Measurements from ENCODE around the gene MZB1. TPM values are rescaled to one million over a fixed set of nuclear protein-coding genes. Genes with fewer than 3 reads are reported as not detected.

MZB1 gene
- total RNA-seq: 10 to 100 TPM; 51.7 to 61.1 TPM

DNA sequence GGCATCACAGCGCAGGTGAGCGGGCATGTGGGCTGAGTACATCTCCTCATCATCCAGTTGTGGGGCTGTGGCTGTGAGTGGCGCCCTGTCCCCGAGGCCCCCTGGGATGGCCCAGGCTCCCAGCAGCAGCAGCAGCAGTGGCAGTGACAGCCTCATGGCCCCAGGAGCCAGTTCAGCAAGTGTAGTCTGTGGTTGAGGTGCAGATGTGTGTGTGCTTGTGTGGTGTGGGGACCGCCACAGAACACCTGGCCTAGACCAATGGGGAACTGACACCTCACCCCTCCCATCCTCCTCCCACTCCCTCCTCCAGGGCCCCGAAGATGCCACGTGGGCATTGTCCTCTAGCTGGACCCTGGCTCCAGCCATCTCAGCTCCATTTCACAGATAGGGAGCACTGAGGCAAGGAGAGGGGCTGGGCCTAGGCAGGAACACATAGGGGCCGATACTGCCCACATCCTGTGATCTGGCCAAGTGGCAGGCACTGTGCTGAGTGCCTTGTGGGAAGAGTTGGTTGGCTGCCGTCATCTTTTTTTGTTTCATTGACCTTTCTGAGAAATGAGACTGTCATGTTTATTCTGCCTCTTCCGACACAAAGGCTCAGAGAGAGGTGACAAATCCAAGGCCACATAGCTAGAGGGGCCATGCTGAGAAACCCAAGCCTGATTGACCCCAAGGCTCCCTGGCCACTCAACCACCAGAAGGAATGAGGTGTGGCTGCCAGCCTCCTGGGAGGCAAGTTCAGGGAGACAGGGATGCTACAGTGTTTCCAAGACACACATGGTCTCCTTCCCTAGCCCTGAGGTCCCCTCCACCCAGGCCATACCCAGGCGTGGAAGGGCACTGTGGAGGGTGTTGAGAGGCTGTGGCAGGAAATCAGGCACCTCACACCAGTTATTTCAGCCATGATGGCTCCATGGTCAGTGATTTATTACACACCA lies at the start of gene MZB1:
MZB1 (minus strand) TSS at position 213 of the 938 bp plus-strand sequence; CDS start at position 156, 57 bp downstream.
- CTCF ChIA-PET: interaction anchor here (0.7 to 4.4 kb wide), 8 partner anchors 12 to 815 kb away, joined by 3 to 32 read pairs (median 5); partner anchors contain the start of genes HSPA9, PAIP2 and SPATA24
- DNase-seq: peak; percentile 95
- H3K27ac Mint-ChIP-seq: peak within 1 kb of the TSS; percentile 100
- ATAC-seq: peak; percentile 50
- no peaks in the 10 kb centered on the region for H3K27me3 Mint-ChIP-seq
- no peaks in the 10 kb centered on the region for H3K9me3 Mint-ChIP-seq (ENCODE audit: low read depth)
- peaks cover 68% of the 10 kb centered on the region for H3K4me1 Mint-ChIP-seq
- peak within 1 kb of the TSS; percentile 96 for H3K4me3 Mint-ChIP-seq
- peaks cover 12% of the 10 kb centered on the region for H3K36me3 Mint-ChIP-seq

GRCh38 chr5:139439013-139439903 lies 49.5 kb upstream of the MZB1 start, which contains the start of gene DNAJC18:
TSS of gene DNAJC18 (minus strand) at chr5:139439525. CDS start at chr5:139439445, 80 bp downstream.
- Mint-ChIP-seq H3K4me3 (peak within 1 kb of the TSS; percentile 98), H3K27ac (peak within 1 kb of the TSS; percentile 99)

GRCh38 chr5:139438707-139439012 lies 48.9 kb upstream of the MZB1 start:
- Mint-ChIP-seq H3K36me3 (peaks cover 24% of the 10 kb centered on the region), H3K27me3 (no peaks in the 10 kb centered on the region), H3K4me3 (peak overlapping the region; percentile 98), H3K27ac (peak overlapping the region; percentile 99), H3K9me3 (ENCODE audit: low read depth) (no peaks in the 10 kb centered on the region), H3K4me1 (peaks cover 64% of the 10 kb centered on the region)
- DNase-seq: no peak
- ATAC-seq: no peak
- CTCF ChIA-PET: interaction anchor here (0.7 to 8.0 kb wide), 13 partner anchors 9 to 97 kb away, joined by 3 to 78 read pairs (median 4); partner anchors contain the start of genes PAIP2 and STING1

More at GRCh38 chr5:139439013-139439903, 49.5 kb upstream of the MZB1 start, which contains the start of gene DNAJC18:
- ATAC-seq (peak; percentile 89), DNase-seq (peak; percentile 94)
- Mint-ChIP-seq H3K9me3 (ENCODE audit: low read depth) (no peaks in the 10 kb centered on the region), H3K27me3 (no peaks in the 10 kb centered on the region), H3K4me1 (peaks cover 70% of the 10 kb centered on the region), H3K36me3 (peaks cover 24% of the 10 kb centered on the region)
- CTCF ChIA-PET: interaction anchor here (0.9 to 8.0 kb wide), 15 partner anchors 8 to 124 kb away, joined by 3 to 78 read pairs (median 4); partner anchors contain the start of genes PAIP2 and STING1

GRCh38 chr5:139435676-139436075 lies 46.0 kb upstream of the MZB1 start:
- no peak overlapping the region for H3K27ac Mint-ChIP-seq
- H3K27me3 Mint-ChIP-seq: no peaks in the 10 kb centered on the region
- ATAC-seq (no peak), DNase-seq (no peak)
- peaks cover 27% of the 10 kb centered on the region for H3K36me3 Mint-ChIP-seq
- peaks cover 37% of the 10 kb centered on the region for H3K4me1 Mint-ChIP-seq
- no peaks in the 10 kb centered on the region for H3K9me3 Mint-ChIP-seq (ENCODE audit: low read depth)
- CTCF ChIA-PET: interaction anchor here (0.8 to 8.0 kb wide), 6 partner anchors 13 to 130 kb away, joined by 3 to 78 read pairs (median 4); no protein-coding TSS in a partner anchor
- no peak overlapping the region for H3K4me3 Mint-ChIP-seq

DNA sequence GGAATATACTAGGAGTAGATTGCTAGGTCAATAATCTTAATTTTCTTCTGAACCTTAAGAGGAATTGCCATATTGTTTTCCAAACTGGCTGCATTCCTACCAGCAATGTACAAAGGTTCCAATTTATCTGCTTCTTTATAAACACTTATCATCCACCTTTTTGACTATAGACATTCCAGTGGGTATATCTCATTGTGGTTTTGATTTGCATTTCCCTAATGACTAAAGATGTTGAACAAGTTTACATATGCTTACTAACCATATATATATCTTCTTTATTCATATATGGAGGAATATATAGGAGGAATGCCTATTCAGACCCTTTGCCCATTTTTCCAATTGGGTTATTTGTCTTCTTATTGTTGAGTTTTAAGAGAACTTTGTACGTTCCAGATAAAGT lies 42.0 kb upstream of the MZB1 start:
- H3K36me3 Mint-ChIP-seq: peaks cover 30% of the 10 kb centered on the region
- H3K9me3 Mint-ChIP-seq (ENCODE audit: low read depth): no peaks in the 10 kb centered on the region
- ATAC-seq: no peak
- CTCF ChIA-PET: interaction anchor here (1.1 to 8.0 kb wide), 3 partner anchors 9 to 86 kb away, joined by 3 to 78 read pairs (median 13); no protein-coding TSS in a partner anchor
- peaks cover 10% of the 10 kb centered on the region for H3K4me1 Mint-ChIP-seq
- no peak overlapping the region for H3K27ac Mint-ChIP-seq
- DNase-seq: no peak
- no peak overlapping the region for H3K4me3 Mint-ChIP-seq
- no peaks in the 10 kb centered on the region for H3K27me3 Mint-ChIP-seq

GRCh38 chr5:139430015-139430414 lies 40.3 kb upstream of the MZB1 start:
- ATAC-seq: no peak

DNA sequence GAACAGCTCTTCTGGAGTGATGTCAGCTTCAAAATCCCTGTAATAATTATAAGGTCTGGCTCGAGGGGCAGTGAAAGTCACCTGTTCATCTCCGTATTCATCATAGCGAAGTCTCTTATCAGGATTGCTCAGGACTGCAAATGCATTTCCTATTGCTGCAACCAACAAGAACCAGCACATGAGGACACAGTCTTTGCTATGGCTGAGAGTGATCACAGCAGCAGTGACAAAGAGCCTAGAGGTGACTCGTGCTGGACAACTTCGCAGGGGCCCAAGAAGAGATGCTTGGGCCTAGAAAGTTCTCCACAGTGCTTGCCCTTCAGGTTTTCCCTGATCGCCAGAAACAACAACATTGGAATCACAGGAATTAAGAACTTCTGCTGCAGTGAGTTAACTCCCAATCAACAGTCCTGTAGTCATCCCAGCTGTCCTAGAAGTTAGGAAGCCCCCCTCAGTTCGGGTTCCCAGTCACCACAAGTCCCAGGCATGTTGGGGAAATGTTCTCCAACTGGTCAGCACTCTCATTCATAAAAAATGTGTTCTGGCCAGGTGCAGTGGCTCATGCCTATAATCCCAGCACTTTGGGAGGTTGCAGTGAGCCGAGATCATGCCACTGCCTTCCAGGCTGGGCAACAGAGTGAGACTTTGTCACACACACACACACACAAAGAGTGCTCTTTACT lies 36.6 kb upstream of the MZB1 start:
- peaks cover 11% of the 10 kb centered on the region for H3K4me1 Mint-ChIP-seq
- no peak overlapping the region for H3K4me3 Mint-ChIP-seq
- H3K27me3 Mint-ChIP-seq: no peaks in the 10 kb centered on the region
- peaks cover 19% of the 10 kb centered on the region for H3K36me3 Mint-ChIP-seq
- CTCF ChIA-PET: interaction anchor here (2.2 to 11.8 kb wide), 4 partner anchors 10 to 149 kb away, joined by 6 to 423 read pairs (median 44); partner anchors contain the start of gene DNAJC18
- DNase-seq (no peak), ATAC-seq (no peak)
- no peaks in the 10 kb centered on the region for H3K9me3 Mint-ChIP-seq (ENCODE audit: low read depth)
- no peak overlapping the region for H3K27ac Mint-ChIP-seq

More at GRCh38 chr5:139430015-139430414, 40.3 kb upstream of the MZB1 start:
- Mint-ChIP-seq H3K27me3 (no peaks in the 10 kb centered on the region), H3K4me3 (no peak overlapping the region), H3K36me3 (peaks cover 21% of the 10 kb centered on the region), H3K4me1 (peaks cover 6% of the 10 kb centered on the region), H3K9me3 (ENCODE audit: low read depth) (no peaks in the 10 kb centered on the region), H3K27ac (no peak overlapping the region)
- DNase-seq: no peak
- CTCF ChIA-PET: interaction anchor here (0.7 to 2.2 kb wide), 7 partner anchors 8 to 88 kb away, joined by 3 to 13 read pairs (median 6); partner anchors contain the start of gene DNAJC18

DNA sequence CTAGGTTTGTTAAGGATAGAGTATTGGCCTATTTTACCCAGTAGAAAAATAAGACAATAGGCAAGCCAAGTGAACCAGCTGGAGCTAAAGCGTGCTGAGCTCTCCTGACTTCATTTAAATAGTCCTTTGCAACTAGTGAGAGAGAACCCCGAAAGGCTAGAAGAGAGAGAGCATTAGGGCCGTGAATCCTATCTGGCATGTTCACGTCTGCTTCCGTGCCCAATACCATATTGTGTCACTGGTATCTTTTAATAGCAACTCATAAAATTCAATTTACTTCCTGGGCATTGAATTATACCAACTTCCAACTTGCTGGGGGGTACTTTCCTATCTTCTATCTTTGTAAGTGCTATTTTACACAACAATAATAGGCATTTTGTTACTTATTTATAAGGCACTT lies 35.8 kb upstream of the MZB1 start:
- Mint-ChIP-seq H3K27me3 (no peaks in the 10 kb centered on the region), H3K36me3 (peaks cover 19% of the 10 kb centered on the region), H3K4me1 (peaks cover 16% of the 10 kb centered on the region), H3K27ac (no peak overlapping the region), H3K9me3 (ENCODE audit: low read depth) (no peaks in the 10 kb centered on the region), H3K4me3 (no peak overlapping the region)
- DNase-seq (no peak), ATAC-seq (no peak)
- CTCF ChIA-PET: interaction anchor here (1.1 to 11.8 kb wide), 5 partner anchors 10 to 265 kb away, joined by 3 to 423 read pairs (median 9); partner anchors contain the start of gene DNAJC18

DNA sequence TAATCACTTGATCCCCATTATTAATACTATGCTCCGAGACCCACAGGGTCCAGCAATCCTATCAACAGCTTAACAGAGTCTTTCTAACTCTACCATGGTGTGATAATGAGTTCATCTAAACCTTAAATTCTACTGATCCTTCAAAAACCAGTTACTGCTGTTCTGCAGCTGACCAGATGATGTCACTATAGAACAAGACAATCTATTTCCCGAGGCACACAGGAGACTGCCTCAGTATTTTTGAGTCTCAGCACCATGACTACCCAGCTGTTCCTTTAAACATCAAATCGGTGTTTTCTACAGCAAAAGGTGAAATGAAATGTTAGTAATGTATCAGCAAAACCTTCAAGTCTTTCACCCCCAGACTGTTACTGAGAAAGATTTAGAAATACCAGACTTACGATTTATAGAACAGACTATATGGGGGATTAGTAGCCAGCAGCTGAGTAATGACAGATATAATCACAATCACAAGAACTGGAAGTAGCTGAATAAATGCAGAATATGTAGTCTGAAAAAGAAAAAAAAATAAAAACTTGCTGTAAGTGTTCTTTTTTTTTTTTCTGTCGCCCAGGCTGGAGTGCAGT lies 32.7 kb upstream of the MZB1 start:
- H3K4me1 Mint-ChIP-seq: peaks cover 25% of the 10 kb centered on the region
- no peak overlapping the region for H3K4me3 Mint-ChIP-seq
- ATAC-seq (peak; percentile 92), DNase-seq (peak; percentile 73)
- CTCF ChIA-PET: interaction anchor here (0.6 to 11.8 kb wide), 41 partner anchors 8 to 345 kb away, joined by 3 to 423 read pairs (median 5); partner anchors contain the start of genes CXXC5, DNAJC18, MZB1 and SPATA24
- no peaks in the 10 kb centered on the region for H3K27me3 Mint-ChIP-seq
- peaks cover 15% of the 10 kb centered on the region for H3K36me3 Mint-ChIP-seq
- peak overlapping the region; percentile 64 for H3K27ac Mint-ChIP-seq
- no peaks in the 10 kb centered on the region for H3K9me3 Mint-ChIP-seq (ENCODE audit: low read depth)

- H3K4me3 Mint-ChIP-seq: no peak overlapping the region
- peak overlapping the region; percentile 5 for H3K27ac Mint-ChIP-seq
- H3K27me3 Mint-ChIP-seq: no peaks in the 10 kb centered on the region
- CTCF ChIA-PET: interaction anchor here (0.9 to 11.8 kb wide), 12 partner anchors 10 to 346 kb away, joined by 3 to 423 read pairs (median 9); partner anchors contain the start of genes DNAJC18 and SPATA24
- H3K4me1 Mint-ChIP-seq: peaks cover 53% of the 10 kb centered on the region
- H3K36me3 Mint-ChIP-seq: peaks cover 10% of the 10 kb centered on the region
- ATAC-seq (no peak), DNase-seq (no peak)
- H3K9me3 Mint-ChIP-seq (ENCODE audit: low read depth): no peaks in the 10 kb centered on the region
Observed at GRCh38 chr5:139419226-139420192, 29.8 kb upstream of the MZB1 start.

DNA sequence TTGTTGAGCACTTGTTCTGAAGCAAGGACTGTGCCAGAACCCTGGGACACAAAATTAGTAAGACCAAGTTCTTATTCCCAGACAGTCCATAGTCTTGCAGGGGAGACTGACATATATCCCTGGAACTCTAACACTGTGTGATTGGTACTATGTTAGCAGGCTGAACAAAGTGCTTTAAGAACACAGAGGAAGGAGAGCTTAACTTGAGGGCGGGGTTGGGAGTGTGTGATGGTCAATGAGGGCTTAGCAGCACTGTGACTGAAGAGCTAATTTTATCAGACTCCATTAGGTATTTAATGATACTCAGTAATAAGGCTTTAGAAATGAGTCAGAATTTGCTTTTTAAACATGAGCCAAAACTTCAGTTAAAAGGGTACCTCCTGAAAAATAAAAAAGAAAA lies 29.1 kb upstream of the MZB1 start:
- no peaks in the 10 kb centered on the region for H3K9me3 Mint-ChIP-seq (ENCODE audit: low read depth)
- H3K27me3 Mint-ChIP-seq: no peaks in the 10 kb centered on the region
- no peak for ATAC-seq
- H3K36me3 Mint-ChIP-seq: peaks cover 13% of the 10 kb centered on the region
- no peak overlapping the region for H3K27ac Mint-ChIP-seq
- H3K4me1 Mint-ChIP-seq: peaks cover 60% of the 10 kb centered on the region
- CTCF ChIA-PET: interaction anchor here (2.2 to 11.8 kb wide), 4 partner anchors 9 to 217 kb away, joined by 5 to 423 read pairs (median 14); partner anchors contain the start of gene SPATA24
- no peak overlapping the region for H3K4me3 Mint-ChIP-seq
- DNase-seq: no peak

Measured in activated CD8-positive, alpha-beta memory T cell treated with anti-CD3 and anti-CD28 coated beads, Interleukin-2, amount 10 ng/mL, durations not matched to agents 7 days and 5 days (primary cell).